ENCODE data around the gene NINJ2. TPM values are rescaled to one million over a fixed set of nuclear protein-coding genes. Genes with fewer than 3 reads are reported as not detected.

The NINJ2 gene
- total RNA-seq, 1 donor from 2014 or later, result 0.31 TPM

DNA sequence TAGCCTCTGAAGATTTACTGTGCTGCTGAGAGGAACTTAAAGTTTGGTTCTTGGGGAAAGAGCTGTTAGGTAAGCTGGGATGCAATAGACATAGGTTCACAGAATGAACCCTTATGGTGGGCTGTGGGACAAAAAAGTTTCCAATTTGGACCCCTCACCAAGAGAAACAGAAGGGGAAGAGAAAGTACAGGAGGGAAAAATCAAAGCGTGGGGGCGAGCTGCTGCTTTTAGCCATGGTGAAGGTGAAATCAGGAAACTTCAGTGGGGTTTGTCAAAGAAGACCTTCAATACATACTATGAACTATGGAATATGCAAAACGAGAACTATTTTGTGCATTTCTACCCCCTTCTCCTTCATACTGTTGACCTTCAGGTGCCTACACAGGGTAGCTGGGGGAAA lies 10.6 kb upstream of the NINJ2 start:
- no peak for DNase-seq

DNA sequence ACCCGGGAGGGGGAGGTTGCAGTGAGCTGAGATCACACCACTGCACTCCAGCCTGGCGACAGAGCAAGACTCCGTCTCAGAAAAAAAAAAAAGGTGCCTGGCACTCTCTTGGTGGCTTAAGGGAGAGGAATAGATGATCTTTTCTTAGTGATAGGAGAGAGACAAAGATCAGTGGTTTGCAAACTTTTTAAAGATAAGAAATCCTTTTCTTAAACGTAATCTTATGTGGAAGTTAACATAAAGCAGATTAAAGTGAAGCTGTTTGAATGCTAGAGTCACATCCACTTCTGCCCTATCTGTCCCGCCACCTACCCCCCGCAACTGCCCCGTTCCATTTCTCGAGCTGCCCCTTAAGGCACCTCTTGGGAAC lies 6.3 kb upstream of the NINJ2 start:
- DNase-seq, result no peak

DNA sequence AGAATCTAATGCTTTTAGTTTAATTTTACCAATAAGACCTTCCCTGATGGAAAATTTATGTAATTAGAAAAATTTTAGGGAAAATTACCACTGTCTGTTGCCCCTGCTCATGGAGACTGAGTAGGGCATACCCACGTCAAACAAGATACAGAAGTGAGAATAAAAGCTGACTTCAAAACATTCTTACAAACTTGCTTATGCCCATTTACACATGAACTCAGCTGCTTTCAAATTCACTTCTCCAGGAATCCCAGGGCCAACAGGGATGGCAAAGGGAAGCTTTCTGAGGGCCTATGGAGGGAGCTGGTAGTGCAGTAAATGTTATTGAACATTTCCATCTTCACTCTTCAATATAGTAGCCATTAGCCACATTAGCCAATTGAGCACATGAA lies 4.8 kb upstream of the NINJ2 start:
- DNase-seq, result no peak

DNA sequence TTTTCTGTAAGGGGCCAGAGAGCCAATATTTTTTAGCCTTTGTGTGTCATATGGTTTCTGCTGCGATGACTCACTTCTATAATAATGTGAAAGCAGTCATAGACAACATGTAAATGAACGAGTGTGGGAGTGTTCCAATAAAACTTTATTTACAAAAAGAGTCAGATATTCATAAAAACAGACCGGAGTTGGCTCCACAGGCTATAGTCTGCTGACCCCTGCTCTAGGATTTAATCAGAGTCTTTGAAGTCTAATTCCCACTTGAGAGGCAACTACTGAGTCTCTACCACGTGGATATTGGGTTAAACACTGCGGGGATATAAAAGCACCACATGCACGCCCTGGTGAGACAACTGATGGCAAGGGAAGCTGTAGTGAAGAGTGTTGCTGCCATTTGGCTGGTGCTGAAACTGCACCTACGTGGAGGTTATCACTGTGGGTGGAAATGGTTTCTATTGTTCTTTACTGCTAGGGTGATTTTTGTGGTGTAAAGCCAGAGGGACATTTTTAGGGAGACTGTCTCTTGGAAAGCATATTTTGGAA lies 3.6 kb upstream of the NINJ2 start:
- DNase-seq, result no peak

DNA sequence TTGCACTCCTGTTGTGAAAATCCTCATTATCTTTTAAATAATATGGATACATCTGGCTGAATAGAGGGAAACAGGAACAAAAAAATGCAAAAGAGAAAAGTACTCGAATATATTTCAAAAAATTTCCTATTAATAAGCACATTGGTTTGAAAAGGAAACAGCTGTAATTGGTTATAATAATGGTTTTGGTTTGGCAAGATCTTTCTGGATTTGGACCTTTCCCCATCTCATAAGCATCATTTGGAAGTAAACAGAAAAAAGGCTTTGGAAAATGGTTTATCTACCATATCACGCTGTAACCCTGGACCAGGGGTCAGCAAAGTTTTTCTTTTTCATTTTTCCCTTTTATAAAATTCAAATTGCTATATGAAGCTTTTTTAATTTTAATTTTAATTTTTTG lies 2.8 kb upstream of the NINJ2 start:
- DNase-seq, result no peak

DNA sequence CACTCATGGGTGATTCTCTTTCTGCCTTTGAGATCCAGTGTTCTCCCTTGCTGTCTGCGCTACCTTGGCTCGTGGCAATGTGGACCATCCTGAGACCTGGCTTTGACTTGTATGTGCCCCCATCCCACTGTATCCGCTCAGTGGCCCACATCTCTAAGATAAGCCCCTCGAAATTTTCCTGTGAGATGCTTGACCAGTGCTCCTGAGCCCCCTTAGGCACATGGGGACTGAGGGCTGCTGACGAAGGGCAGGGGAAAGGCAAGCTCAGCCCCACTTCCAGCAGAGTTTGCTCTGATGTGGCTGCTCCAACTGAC lies 1.5 kb upstream of the NINJ2 start:
- DNase-seq, result no peak

DNA sequence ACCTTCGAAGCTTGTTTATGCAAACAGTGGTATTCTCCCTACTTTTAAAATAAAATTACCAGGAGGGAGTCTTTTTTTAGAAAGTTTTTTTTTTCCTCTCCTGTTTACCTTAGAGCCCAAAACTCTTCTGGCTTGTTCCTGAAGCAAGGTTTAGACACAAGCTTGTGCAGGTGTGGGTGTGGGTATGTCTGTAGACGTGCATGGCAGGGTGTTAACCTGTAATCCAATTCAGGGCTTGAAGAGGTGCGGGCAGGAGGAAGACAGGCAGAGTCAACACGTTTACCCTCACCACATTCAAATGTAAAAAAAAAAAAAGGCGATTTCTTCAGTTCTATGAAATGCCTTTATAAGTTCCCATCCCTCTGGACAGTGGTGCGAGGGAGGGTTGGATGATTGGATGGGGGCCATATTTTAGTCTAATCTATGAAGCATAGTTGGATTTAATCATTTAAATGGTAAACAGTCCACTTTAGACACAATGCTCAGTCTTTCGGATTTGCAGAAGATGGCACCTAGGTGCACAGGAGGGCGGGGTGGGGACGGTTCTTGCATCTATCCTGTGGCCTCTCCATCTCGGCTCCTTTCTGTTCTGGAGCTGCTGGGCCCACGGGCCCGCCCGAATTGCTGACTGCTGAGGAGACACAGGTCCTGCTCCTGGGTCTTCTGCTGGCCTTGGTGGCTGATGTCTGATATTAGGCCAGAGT lies 982 bp upstream of the NINJ2 start:
- no peak for DNase-seq

DNA sequence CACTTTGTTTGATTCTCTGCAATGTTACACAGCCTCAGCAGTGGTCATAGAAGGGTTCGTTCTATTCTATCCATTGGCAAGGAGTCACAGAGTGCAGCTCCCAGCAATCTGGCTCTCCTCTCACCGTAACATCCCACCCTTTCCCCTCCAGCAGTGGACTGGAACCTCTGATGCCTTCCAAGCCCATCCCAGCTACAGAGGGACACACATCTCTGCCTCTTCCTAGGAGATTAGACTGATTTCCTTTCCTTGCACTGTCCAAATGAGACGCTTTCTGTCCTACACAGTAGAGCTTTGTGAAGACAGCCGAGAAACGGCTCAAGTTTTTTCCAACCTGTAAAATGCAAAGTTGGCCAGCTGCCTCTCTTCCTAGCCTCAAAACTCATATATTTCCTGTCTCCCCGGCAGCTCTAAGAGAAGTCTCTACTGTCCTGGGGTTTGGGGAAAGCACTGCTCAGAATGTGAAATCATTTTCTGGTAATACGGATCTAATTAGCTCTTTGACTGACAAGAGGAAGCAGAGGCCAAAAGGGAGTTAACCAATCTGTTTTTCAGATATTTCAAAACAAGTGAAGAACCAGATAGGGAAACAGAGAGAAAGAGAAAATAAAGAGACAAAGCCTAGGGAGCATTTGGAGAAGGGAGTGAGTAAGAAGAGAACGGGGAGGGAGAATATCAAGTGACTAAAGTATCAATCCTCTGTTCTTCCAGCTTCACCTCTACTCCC lies 516 bp downstream of the NINJ2 start:
- DNase-seq, result no peak

DNA sequence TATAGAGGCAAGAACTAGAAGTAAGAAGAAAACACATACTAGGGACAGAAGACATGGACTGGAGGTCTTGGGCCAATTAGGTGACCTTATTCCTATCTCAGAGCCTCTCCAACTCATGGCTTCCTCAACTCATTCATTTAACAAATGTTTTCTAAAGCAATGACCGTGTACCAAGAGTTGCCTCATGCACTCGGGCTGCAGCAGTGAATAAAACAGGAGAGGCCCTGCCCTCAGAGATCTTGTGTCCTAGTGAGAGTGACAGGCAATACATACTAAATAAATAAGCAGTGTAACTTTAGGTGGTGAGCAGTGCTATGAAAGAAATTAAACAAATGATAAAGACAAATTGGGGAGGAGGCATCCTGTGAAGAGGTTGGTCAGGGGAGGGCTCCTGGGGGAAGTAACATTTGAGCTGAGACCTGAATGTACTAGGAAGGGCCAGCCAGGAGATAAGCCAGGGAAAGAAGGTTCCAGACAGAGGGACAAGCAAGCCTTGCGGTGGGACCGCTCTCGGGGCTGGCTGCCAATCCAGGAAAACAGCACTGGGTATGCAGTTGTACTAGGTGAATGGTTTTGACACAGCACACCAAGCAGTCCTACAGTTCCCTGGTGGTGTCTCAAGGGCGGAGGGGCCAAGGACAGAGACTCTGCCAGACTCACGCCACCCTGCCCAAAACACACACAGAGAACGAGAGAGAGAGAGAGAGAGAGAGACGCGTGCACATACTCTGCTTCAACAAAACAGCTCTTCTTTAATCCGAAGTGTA lies 1.3 kb downstream of the NINJ2 start:
- no peak for DNase-seq

DNA sequence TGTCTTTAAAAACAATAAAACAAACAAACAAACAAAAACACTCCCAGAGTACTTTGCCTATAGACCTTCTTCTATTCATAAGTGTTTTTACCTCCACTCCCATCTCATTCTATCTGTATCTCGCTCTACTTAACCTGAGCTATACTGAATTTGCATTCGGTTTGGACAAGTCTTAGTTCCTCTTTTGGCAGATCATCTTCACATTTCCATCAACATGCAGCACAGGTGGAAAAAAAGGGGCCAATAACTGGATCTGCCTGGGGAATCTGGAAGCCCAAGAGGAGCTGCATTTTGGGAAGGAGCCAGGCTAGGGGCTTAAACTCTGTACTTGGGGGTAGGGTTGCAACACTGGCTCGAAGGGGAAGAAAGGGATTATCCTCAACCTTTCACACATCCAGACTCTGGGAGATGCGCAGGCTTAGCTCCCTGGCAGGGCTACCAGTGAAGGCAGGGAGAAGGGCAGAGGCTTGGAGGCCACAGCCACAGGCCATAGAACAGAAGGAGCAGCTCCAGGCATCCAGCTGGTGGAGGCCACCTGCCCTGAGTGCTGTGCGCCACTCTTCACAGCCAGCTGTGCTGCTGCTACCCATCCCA lies 4.1 kb downstream of the NINJ2 start:
- no peak for DNase-seq

DNA sequence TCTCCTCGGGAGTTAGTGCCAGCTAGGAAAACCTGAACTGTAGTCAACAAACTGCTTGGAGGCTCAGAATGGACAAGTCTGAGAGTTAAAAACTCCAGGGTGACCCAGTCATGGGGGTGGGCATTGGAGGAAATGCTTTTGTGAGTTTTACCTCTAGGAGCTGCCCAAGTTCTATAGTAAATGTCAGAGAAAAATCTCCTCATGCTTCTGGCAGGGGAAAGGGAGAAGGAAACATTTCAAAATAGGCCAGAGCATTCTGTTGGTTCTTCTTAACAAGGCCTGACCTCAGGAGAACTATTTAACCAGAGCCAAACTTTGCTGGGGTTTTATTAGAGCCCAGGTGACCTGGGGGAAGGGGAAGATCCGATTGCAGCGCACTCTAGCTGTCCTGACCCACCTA lies 12.3 kb downstream of the NINJ2 start:
- DNase-seq, result no peak

DNA sequence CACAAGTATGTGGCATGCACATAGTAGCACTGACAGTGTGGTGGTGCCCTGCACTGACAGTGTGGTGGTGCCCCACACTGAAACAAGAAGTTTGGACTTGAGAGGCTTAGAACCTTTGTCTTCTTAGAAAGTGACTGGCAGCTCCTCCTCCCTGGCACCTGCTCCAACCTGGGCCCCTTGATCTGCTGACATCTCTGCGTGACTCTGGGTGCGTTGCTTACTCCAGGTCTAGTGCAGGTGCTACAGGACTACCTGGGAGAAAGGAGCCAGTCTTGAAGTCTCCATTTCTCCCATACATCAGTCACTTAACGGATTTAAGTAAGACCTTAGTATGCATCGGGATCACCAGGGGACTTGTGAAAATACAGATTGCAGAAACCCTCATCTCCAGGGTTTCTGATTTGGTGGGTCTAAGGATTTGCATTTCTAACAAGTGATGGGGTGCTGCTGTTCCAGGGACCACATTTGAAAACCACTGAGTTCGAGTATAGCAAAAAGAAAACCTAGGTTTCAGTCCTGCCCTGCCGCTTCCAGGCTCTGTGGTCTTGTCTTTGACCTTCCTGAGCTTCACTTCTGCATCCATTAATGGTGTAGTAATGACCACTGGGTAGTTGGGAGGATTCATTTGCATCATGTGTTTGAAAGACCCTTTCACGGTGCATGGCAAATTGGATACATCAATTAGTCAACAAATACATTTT lies 15.7 kb downstream of the NINJ2 start:
- DNase-seq, result no peak

DNA sequence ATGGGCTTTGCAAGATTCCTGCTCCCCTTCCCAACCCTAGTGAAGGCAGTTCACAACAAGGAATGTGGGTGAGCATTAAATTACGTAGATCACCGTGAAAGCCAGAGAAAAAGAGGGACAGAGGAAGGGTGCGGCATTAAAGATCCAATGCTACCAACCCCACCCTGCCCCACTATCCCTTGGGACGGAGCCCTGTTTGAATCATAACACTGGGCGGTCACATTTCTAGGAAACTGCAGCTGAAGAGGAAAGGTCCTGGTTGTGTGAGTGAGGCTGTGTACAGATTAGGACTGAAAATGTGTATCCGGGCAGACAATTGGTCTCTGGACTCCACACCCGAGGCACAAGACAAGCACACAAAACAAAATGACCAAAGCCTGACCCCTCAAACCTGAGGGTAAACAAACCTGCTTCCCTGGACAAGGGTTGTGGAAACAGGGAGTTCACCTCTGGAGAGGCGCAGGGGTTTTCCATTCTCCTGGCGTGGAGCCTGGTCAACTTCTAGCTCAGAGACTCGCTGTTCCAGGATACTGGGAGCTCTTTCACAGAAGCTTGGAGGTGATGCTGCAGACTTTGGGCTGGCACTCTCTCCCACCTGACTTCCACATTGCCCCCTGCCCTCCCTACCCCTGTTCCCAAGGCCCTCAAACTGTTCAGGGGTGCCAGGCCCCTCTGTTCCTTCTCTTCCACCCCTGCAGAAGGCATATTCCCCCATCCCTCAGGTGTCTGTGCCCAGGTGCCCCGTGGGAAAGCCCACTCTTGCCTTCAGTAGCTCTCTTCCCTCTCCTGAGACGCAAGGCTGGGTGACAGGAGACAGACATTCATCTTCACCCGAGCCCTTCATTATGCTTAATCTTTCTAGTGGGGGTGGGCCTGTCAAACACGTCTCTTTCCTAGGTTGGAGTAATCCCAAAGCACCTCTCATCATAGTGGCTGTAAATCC lies 16.5 kb downstream of the NINJ2 start:
- no peak for DNase-seq

DNA sequence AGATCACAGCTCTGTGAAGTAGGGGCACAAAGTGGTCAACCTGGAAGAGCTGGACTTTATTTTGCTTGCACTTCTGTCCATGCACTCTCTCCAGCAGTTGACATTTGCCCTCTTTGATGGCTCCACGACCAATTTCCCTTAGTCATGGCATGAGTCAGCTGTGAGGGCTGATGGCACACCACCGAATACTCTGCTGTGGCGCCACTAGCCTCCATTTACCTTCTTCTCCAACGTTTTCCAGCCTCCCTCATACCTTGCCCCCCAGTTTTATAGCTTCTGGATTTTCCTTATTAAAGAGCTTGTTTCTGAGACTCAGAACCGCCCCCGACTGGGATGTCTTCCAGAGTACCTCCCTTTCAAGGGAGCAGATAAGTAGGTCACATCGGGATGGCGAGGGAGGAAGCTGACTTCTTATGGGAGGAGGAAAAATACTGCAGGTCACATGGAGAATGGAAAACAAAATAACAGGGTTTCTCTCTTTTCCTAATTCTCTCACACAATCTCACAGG lies 17.6 kb downstream of the NINJ2 start:
- DNase-seq, result peak; percentile 51

DNA sequence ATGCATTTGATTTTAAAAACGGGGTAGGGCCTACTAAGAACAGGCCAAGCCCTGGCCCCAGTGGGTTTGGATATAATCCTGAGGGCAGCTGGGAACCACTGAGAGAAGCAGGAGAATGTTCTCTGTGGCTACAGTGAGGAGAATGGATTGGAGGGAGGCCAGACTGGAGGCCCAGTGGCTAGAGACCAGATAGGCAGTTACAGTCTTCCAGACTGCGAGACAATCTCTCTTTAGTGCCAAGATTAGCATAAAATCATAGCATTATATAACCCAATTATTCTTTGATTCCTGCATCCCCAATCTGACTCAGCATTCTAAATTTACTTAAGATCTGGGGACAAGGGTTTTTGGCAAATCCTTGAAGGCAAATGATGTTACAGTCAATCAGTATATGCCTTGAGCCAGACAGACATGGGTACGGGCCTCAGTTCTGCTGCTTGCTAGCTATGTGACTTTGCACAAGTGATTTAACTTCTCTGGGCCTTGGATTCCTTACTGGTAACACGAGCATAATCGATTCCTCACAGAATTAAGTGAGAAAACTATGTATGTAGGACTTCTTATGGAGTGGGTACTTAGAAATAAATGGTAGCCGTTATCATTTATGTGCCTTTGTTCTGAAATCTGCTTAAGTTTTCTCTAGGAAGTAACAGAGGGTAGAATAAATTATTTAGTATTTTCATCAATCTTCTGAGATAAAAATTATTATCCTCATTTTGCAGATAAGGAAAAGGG lies 18.3 kb downstream of the NINJ2 start:
- no peak for DNase-seq

DNA sequence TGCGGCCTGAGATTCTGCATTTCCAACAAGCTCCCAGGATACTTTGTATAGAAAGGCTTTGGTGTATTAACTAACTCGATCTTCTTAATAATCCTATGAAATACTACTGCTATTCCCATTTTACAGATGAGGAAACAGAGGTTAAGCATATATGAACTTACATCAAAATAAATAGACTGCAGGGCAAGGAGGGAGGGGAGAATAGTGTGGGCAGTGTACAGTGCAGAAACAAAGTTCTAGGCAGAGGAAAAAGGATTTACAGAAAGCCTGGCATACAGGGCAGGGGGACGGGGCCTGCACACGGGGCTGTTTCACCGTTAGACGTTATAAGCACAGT lies 19.0 kb downstream of the NINJ2 start:
- no peak for DNase-seq

DNA sequence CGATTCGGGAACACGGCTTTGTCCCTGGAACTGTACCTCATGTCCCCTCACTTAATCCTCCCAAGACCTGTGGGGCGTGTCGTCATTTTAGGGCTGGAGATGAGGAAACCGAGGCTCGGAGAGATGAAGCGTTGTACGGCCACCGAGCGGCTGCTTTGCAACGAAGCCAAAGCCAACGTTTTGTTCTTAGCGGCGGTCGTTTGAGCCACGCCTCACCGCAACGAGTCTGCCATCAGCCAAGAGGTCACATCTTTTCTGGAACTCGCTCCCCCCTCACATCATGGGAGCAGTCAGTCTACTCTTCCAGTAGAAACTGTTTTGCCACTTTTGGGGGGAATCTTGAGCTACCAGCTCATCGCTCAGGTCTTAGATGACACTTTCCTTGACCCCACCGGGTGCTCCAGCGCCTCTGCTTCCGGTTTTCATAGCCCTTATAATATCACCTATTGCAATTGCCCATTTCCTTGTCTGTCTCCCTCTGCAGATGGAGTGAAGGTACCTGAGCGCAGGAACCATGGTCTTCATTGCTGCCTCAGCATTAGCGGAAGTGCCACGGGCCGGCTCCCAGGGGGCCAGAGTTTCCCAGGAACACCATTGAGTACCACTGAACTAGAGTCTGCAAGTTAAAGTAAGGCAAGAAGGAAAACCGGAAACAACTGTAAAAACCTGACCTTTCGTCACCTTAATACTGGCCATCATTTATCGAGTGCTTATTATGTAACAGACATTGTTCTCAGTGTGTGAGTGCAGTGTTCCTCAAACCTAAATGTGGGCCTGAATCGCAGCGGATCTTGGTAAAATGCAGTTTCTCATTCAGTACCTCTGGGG lies 19.6 kb downstream of the NINJ2 start:
- no peak for DNase-seq

DNA sequence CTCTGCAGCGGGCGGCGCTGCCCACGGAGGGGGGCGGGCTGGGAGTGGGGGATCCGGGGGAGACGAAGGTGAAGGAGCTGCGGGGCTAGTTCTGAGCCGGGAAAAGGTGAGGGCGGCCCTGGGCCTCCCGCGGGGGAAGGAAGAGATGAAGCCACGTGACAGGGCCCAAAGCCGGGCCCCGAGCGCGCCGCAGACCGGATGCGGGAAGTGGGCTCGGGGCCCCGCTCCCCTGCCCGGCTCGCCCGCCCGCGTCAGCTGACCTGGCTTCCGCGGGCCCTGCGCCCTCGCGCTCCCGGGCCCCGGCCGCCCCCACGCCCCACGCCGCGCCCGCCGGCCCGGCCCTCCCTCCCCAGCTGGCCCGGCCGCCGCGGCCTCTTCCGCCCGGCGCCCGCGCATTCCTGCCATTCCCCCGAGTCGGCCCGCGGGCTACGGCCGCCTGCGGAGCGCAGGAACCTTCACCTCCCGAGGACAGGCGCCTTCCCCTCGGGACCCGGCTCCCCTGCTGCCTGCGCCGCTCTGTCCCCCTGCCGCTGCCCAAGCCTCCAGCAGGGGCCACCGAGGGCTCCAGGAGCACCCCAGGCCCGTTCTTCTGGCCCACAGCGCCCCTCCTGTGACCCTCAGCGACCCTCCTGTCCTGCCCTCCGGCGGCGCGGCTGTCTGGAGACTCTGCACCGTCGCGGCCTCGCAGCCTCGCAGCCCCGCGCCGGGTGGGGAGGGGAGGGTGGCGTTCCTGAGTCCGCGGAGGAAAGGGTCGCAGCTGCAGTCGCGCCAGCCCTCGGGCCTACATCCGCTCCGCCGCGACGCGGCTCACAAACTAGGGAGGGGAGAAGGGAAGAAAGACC lies 20.4 kb downstream of the NINJ2 start:
- peak; percentile 35 for DNase-seq

Measured in occipital lobe (tissue), 2 donors.